Psoas muscle (tissue), 8 donors: Measurements from ENCODE around the gene MFSD12. TPM values are rescaled to one million over a fixed set of nuclear protein-coding genes. Genes with fewer than 3 reads are reported as not detected.

ENCODE experiments used
- ATAC-seq, 4 donors: fragments of 200-7000 bp; cut with Tn5 transposase; one replicate each; pipeline ENCODE4 v1.9.1; 2020; ENCODE audit warnings: moderate library complexity in 3 of 4, mild to moderate bottlenecking in 2 of 4
- DNase-seq, 2 donors: peaks; one replicate each; pipeline ENCODE4 v3.0.0-alpha.2; 2020
- H3K27ac ChIP-seq: fragments of 200-600 bp; one replicate; pipeline ENCODE4 v1.8.0; 2022
- H3K27me3 ChIP-seq, 3 donors: fragments of 200-600 bp in 1 of 3; one replicate each; pipeline versions ENCODE4 v1.6.1 to v1.8.0; 2013 to 2022; ENCODE audit warnings: low read length in 2 of 3, mild to moderate bottlenecking in 2 of 3, moderate library complexity in 1 of 3; ENCODE audit not compliant: insufficient read depth in 3 of 3
- H3K36me3 ChIP-seq, 2 donors: fragments of 200-600 bp in 1 of 2; one replicate each; pipeline versions ENCODE4 v1.6.1 to v1.8.0; 2013 to 2022; ENCODE audit warnings: low read depth in 1 of 2, mild to moderate bottlenecking in 1 of 2, moderate library complexity in 1 of 2; ENCODE audit not compliant: insufficient read depth in 1 of 2
- H3K4me1 ChIP-seq: fragments of 200-600 bp; one replicate; pipeline ENCODE4 v1.8.0; 2022
- H3K4me3 ChIP-seq: fragments of 200-600 bp; one replicate; pipeline ENCODE4 v1.8.0; 2022; ENCODE audit warnings: mild to moderate bottlenecking
- H3K9me3 ChIP-seq: fragments of 200-600 bp; one replicate; pipeline ENCODE4 v1.8.0; 2022
- WGBS, 3 donors: extraction: QIAGEN DNeasy Blood & Tissue Kit; methylation state at CpG; one replicate each; pipeline versions ENCODE4 v1.1.6 to v1.1.7; 2013; 5-methylcytosine and 5-hydroxymethylcytosine counted together
- intact Hi-C, 2 donors: fragments of 100-400 bp; cut with DNase I; formaldehyde crosslinking; loops; one replicate each; pipeline versions ENCODE4 v1.11.0 to v1.14.2; 2022
- polyA plus RNA-seq, 3 donors: library from polyadenylated mRNA; stranded (reverse); fragments of 200-250 nt; gene quantifications; one replicate each; pipeline ENCODE4 v1.2.3, GENCODE V29; 2013
- total RNA-seq, 4 donors: library from RNA; stranded (reverse); fragmentation: NEBNext Ultra II Directional in 2 of 4; extraction: Animal tissue kit (Norgen Biotek cat#: 25700) in 2 of 4; gene quantifications; one replicate each; pipeline versions ENCODE4 v1.2.1 to v1.2.4, GENCODE V29; 2021 to 2023
- TF ChIP-seq, protein P1 (sequence below): fragments of 200-600 bp; IDR thresholded peaks from one replicate; pipeline ENCODE4 v1.8.0; 2022; ENCODE audit warnings: antibody characterized with exemption
- donor health status: healthy with polysubstance abuse.
- donor health status: DM: no; HTN: no; CAD: no; lungs with moderate emphysema.
- donor health status: Bipolar disorder and iron deficiency.
- donor health status: healthy.
- donor health status: DM: yes; HTN: yes; CAD: no.
- donor health status: DM: no; HTN: no; CAD: no.
- donor health status: DM: no; HTN: no; CAD: no.
- donor health status: DM: yes; HTN: yes; CAD: no.

The MFSD12 gene
- total and polyA plus RNA-seq, 7 donors, result 16.3 to 46.6 (median 25.2) TPM

DNA sequence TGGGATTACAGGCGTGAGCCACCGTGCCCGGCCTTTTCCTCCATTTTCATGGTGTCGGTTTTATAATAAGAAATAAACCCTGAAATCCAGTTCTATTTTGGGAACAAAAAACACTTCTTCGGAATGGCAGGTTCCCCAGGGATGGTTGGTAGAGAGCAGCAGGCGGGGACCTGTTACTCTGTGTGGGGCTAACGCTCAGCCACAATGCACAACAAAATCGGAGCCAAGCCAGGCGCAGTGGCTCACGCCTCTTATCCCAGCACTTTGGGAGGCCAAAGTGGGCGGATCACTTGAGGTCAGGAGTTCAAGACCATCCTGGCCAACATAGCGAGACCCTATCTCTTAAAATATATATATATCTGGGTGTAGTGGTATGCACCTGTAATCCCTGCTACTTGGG is 43.6 kb upstream of the MFSD12 start:
- Histone ChIP-seq H3K9me3 (no peaks in the 10 kb centered on the region), H3K4me3 (no peak overlapping the region), H3K4me1 (no peaks in the 10 kb centered on the region), H3K27me3 (peaks cover 0 to 23% (median 7%) of the 10 kb centered on the region in 3 donors), H3K27ac (no peak overlapping the region), H3K36me3 (no peaks in the 10 kb centered on the region)
- 64 to 76% (median 66%) methylated on average over 12 of the region's 12 CpGs for WGBS, 3 donors
- DNase-seq, result no peak
- intact Hi-C loops, result no loop called here
- ATAC-seq, result no peak
- TF ChIP-seq, protein P1, sequence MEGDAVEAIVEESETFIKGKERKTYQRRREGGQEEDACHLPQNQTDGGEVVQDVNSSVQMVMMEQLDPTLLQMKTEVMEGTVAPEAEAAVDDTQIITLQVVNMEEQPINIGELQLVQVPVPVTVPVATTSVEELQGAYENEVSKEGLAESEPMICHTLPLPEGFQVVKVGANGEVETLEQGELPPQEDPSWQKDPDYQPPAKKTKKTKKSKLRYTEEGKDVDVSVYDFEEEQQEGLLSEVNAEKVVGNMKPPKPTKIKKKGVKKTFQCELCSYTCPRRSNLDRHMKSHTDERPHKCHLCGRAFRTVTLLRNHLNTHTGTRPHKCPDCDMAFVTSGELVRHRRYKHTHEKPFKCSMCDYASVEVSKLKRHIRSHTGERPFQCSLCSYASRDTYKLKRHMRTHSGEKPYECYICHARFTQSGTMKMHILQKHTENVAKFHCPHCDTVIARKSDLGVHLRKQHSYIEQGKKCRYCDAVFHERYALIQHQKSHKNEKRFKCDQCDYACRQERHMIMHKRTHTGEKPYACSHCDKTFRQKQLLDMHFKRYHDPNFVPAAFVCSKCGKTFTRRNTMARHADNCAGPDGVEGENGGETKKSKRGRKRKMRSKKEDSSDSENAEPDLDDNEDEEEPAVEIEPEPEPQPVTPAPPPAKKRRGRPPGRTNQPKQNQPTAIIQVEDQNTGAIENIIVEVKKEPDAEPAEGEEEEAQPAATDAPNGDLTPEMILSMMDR, result no peak

DNA sequence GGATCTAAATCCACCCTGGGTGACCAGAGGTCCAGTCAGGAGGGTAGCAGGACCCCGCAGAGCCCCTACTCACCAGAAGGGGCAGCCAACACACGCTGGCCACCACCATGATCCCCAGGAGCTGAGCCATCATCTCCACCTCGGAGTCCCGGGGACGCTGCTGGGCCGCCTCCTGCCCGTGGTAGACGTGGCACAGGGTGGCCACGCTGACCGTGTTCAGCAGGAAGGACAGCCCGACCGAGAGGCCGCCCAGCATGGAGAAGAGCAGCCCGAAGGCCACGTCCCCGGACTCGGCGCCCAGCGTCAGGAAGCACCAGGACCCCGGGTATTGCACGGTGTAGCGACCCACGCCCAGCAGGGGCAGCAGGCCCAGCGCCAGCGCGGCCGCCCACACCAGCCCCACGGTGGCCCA is 42.4 kb upstream of the MFSD12 start:
- ATAC-seq, result no peak
- H3K4me1 ChIP-seq, result no peaks in the 10 kb centered on the region
- no peak for DNase-seq
- H3K36me3 ChIP-seq, result no peaks in the 10 kb centered on the region
- H3K9me3 ChIP-seq, result no peaks in the 10 kb centered on the region
- peaks cover 0 to 10% (median 7%) of the 10 kb centered on the region in 3 donors for H3K27me3 ChIP-seq
- TF ChIP-seq, protein P1, result no peak
- intact Hi-C loops, result no loop called here
- 87 to 90% (median 89%) methylated on average over 26 to 28 of the region's 28 CpGs for WGBS, 3 donors
- H3K4me3 ChIP-seq, result no peak overlapping the region
- H3K27ac ChIP-seq, result no peak overlapping the region

DNA sequence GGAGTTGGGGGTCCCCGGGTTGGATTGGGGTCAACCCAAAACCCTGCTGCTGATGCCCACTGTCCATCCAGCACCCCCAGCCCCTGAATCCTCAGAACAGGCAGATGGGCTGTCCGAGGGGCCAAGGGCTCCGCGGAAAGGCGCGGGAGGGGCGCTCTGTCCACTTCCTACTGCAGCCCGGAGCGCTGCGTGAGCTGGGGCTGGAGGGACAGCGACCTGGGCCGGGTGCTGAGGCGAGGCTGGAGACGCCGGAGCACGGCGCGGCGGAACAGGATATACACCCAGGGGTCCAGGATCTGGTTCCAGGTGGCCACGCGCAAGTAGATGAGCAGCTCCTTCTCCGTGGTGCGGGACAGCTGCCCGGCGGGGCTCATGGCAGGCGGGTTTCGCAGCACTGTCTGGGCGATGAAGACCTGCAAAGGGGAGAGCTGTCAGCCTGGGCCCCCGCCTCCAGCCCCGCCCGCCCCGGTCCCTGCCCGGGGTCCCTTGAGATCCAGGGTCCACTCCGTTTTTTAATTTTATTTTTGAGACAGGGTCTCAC is 38.2 kb upstream of the MFSD12 start:
- Histone ChIP-seq H3K4me3 (no peak overlapping the region), H3K9me3 (no peaks in the 10 kb centered on the region), H3K27ac (no peak overlapping the region), H3K36me3 (no peaks in the 10 kb centered on the region), H3K4me1 (no peaks in the 10 kb centered on the region), H3K27me3 (peaks cover 0 to 4% (median 0%) of the 10 kb centered on the region in 3 donors)
- WGBS, 3 donors, result 65% methylated on average over 27 to 34 of the region's 34 CpGs
- DNase-seq (no peak), ATAC-seq (no peak)
- TF ChIP-seq, protein P1, result no peak
- intact Hi-C loops, result no loop called here

DNA sequence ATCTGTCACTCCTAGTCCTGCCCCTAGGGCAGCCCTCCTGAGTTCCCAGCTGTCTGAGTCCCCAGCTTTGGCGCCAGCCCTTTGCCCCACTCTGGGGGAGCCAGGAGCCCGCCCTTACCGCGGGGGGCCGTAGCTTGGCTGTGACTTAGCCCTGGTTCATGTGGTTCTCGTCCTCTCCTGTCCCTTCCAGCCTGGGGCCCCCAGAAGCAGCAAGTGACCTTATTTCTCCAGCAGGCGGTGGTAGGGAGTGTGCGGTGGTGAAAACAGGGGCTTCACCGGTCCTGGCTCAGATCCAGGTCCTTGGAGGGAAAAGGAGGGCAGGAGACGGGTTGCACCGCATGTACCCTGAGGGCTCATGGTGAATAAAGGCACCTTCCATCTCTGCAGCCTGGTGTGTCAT is 35.8 kb upstream of the MFSD12 start:
- TF ChIP-seq, protein P1, result no peak
- no peaks in the 10 kb centered on the region for H3K4me1 ChIP-seq
- no peak overlapping the region for H3K4me3 ChIP-seq
- intact Hi-C loops, result no loop called here
- DNase-seq, result no peak
- H3K27me3 ChIP-seq, result peaks cover 0 to 2% (median 0%) of the 10 kb centered on the region in 3 donors
- no peaks in the 10 kb centered on the region for H3K36me3 ChIP-seq
- H3K9me3 ChIP-seq, result no peaks in the 10 kb centered on the region
- ATAC-seq, result no peak
- no peak overlapping the region for H3K27ac ChIP-seq
- WGBS, 3 donors, result 26 to 39% (median 31%) methylated on average over 11 of the region's 11 CpGs
